SK-N-SH treated with all-trans-retinoic acid at 6 μM for 48 hours (cell line): ENCODE measurements around the gene MAP2K1.

Experiments
- ATAC-seq: fragments of 200-7000 bp; cut with Tn5 transposase; 3 replicates; pipeline ENCODE4 v1.9.1; 2020; ENCODE audit warnings: mild to moderate bottlenecking, moderate library complexity
- ARNTL ChIP-seq: fragments of 450-650 bp; formaldehyde crosslinking; IDR thresholded peaks from 2 replicates; pipeline ENCODE4 v1.5.0; 2020; ENCODE audit warnings: low read depth, mild to moderate bottlenecking, moderate library complexity, borderline replicate concordance
- BACH2 ChIP-seq: fragments of 250-450 bp; sonication (Bioruptor Pico); IDR thresholded peaks from 2 replicates; pipeline ENCODE4 v1.9.0; 2021; ENCODE audit warnings: mild to moderate bottlenecking, borderline replicate concordance
- CSDC2 ChIP-seq: fragments of 250-450 bp; sonication (Bioruptor Pico); IDR thresholded peaks from 2 replicates; pipeline ENCODE4 v1.5.0; 2020; ENCODE audit warnings: mild to moderate bottlenecking, moderate library complexity
- ESRRG ChIP-seq: fragments of 250-450 bp; sonication (Bioruptor Pico); IDR thresholded peaks from 2 replicates; pipeline ENCODE4 v1.6.1; 2021; ENCODE audit warnings: mild to moderate bottlenecking
- GLIS3 ChIP-seq: fragments of 250-450 bp; sonication (Bioruptor Pico); IDR thresholded peaks from 2 replicates; pipeline ENCODE4 v1.5.0; 2020; ENCODE audit warnings: mild to moderate bottlenecking, moderate library complexity
- ISL1 ChIP-seq: fragments of 250-450 bp; sonication (Bioruptor Pico); IDR thresholded peaks from 2 replicates; pipeline ENCODE4 v2.1.2; 2022; ENCODE audit warnings: mild to moderate bottlenecking, moderate library complexity
- OSR1 ChIP-seq: fragments of 250-450 bp; sonication (Bioruptor Pico); IDR thresholded peaks from 2 replicates; pipeline ENCODE4 v1.8.0; 2022; ENCODE audit warnings: moderate library complexity, mild to moderate bottlenecking, inconsistent platforms
- PPARA ChIP-seq: fragments of 250-450 bp; sonication (Bioruptor Pico); IDR thresholded peaks from 2 replicates; pipeline ENCODE4 v1.5.0; 2020; ENCODE audit warnings: mild to moderate bottlenecking, borderline replicate concordance
- TCF4 ChIP-seq: fragments of 250-450 bp; sonication (Bioruptor Pico); IDR thresholded peaks from 2 replicates; pipeline ENCODE4 v1.8.0; 2021; ENCODE audit warnings: mild to moderate bottlenecking, moderate library complexity, borderline replicate concordance
- TOX ChIP-seq: fragments of 250-450 bp; sonication (Bioruptor Pico); IDR thresholded peaks from 2 replicates; pipeline ENCODE4 v1.8.0; 2021; ENCODE audit warnings: mild to moderate bottlenecking, moderate library complexity, borderline replicate concordance
- ZFP30 ChIP-seq: fragments of 450-650 bp; formaldehyde crosslinking; IDR thresholded peaks from 2 replicates; pipeline ENCODE4 v1.5.0; 2022; ENCODE audit warnings: mild to moderate bottlenecking, moderate library complexity
- ZNF565 ChIP-seq: fragments of 450-650 bp; formaldehyde crosslinking; conservative IDR thresholded peaks from 2 replicates; pipeline ENCODE4 v1.5.0; 2020; ENCODE audit warnings: low read depth, mild to moderate bottlenecking, moderate library complexity
- ZNF70 ChIP-seq: fragments of 450-650 bp; formaldehyde crosslinking; IDR thresholded peaks from 2 replicates; pipeline ENCODE4 v1.5.0; 2020; ENCODE audit warnings: mild to moderate bottlenecking, moderate library complexity
- ZNF8 ChIP-seq: fragments of 450-650 bp; formaldehyde crosslinking; IDR thresholded peaks from 2 replicates; pipeline ENCODE4 v1.5.0; 2020; ENCODE audit warnings: mild to moderate bottlenecking, moderate library complexity
- TF ChIP-seq, protein P1 (sequence below): fragments of 250-450 bp; sonication (Bioruptor Pico); IDR thresholded peaks from 2 replicates; pipeline ENCODE4 v1.8.0; 2020; ENCODE audit warnings: mild to moderate bottlenecking, moderate library complexity, borderline replicate concordance
- TF ChIP-seq, protein P2 (sequence below): fragments of 250-450 bp; sonication (Bioruptor Pico); IDR thresholded peaks from 2 replicates; pipeline ENCODE4 v1.5.1; 2020; ENCODE audit warnings: low read depth, mild to moderate bottlenecking, moderate library complexity
- TF ChIP-seq, protein P3 (sequence below): fragments of 250-450 bp; sonication (Bioruptor Pico); IDR thresholded peaks from 2 replicates; pipeline ENCODE4 v1.5.1; 2021; ENCODE audit warnings: mild to moderate bottlenecking, moderate library complexity
- TF ChIP-seq, protein P4 (sequence below): fragments of 250-450 bp; sonication (Bioruptor Pico); IDR thresholded peaks from 2 replicates; pipeline ENCODE4 v1.8.0; 2021; ENCODE audit warnings: low read depth, mild to moderate bottlenecking, moderate library complexity, borderline replicate concordance

Gene MAP2K1

DNA sequence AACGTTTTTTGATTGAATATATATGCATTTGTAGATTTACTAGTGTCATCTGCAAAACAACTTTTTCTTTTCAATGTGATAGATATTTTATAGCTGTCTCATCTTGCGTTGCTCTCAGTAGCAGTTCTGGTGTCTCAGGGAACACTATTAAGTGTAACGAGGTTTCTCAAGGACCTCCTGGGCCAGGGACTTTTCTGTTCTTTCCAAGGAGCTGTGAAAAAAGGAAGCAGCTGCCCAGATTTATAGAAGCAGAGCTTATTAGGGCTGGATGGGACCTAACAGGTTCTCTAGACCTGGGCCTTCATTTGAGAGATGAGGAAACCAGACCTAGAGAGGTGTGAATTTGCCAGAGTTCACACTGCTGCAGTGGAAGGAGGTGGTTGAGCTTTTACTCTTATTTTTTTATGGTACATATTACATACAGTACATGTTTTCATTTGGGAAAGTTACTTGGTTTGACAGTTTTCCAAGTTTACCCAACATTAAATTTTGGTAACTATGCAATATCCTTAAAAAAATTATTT, 16.1 kb downstream of the MAP2K1 start (continued):
- TF ChIP-seq, protein P1, sequence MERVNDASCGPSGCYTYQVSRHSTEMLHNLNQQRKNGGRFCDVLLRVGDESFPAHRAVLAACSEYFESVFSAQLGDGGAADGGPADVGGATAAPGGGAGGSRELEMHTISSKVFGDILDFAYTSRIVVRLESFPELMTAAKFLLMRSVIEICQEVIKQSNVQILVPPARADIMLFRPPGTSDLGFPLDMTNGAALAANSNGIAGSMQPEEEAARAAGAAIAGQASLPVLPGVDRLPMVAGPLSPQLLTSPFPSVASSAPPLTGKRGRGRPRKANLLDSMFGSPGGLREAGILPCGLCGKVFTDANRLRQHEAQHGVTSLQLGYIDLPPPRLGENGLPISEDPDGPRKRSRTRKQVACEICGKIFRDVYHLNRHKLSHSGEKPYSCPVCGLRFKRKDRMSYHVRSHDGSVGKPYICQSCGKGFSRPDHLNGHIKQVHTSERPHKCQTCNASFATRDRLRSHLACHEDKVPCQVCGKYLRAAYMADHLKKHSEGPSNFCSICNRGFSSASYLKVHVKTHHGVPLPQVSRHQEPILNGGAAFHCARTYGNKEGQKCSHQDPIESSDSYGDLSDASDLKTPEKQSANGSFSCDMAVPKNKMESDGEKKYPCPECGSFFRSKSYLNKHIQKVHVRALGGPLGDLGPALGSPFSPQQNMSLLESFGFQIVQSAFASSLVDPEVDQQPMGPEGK: no peak
- TF ChIP-seq, protein P2, sequence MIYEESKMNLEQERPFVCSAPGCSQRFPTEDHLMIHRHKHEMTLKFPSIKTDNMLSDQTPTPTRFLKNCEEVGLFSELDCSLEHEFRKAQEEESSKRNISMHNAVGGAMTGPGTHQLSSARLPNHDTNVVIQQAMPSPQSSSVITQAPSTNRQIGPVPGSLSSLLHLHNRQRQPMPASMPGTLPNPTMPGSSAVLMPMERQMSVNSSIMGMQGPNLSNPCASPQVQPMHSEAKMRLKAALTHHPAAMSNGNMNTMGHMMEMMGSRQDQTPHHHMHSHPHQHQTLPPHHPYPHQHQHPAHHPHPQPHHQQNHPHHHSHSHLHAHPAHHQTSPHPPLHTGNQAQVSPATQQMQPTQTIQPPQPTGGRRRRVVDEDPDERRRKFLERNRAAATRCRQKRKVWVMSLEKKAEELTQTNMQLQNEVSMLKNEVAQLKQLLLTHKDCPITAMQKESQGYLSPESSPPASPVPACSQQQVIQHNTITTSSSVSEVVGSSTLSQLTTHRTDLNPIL (CRISPR knock-in tag): no peak
- TF ChIP-seq ISL1 (no peak), BACH2 (CRISPR knock-in tag) (no peak), ZNF565 (CRISPR knock-in tag) (no peak), TOX (CRISPR knock-in tag) (no peak)
- TF ChIP-seq, all 23 proteins: peak for 0

DNA sequence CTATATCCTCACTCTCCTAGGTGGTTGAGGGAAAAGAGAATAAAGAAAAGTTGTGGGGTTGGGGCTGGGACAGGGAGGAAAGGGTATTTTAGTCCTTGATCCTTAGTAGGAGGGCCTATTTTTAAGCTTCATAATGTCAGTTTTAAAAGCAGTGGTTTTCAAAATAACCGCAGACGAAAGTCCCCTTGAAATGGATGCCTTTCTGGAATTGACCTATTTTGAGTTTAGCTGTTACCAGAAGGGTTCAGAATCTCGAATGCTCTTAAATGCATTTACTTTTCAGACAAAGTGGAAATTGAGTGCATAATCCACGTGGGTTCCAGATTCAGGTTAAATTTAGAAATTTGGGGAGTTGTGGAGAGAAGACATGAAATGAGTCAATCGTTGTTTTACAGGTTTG, 16.6 kb downstream of the MAP2K1 start:
- TF ChIP-seq GLIS3 (CRISPR knock-in tag) (no peak), ARNTL (CRISPR knock-in tag) (no peak)
- ATAC-seq: no peak

DNA sequence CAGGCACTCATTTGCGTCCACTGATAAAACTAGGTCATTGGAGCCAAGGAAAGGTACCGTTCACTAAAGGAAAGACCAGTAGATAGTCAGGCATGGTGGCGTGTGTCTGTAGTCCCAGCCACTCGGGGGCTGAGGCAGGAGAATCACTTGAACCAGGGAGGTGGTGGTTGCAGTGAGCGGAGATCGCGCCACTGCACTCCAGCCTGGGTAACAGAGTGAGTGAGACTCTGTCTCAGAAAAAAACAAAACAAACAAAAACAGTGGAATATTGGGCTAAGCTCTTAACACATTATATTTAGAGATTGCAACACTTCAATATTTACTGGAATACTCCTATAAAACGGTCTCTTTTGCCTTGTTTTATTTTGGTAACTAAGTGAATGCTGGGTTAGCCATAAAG, 17.4 kb downstream of the MAP2K1 start:
- TF ChIP-seq TCF4 (no peak), OSR1 (CRISPR knock-in tag) (no peak), CSDC2 (CRISPR knock-in tag) (no peak), ZNF70 (CRISPR knock-in tag) (no peak), BACH2 (CRISPR knock-in tag) (no peak), ZNF8 (CRISPR knock-in tag) (no peak), ZNF565 (CRISPR knock-in tag) (no peak), PPARA (CRISPR knock-in tag) (no peak), ISL1 (no peak)
- TF ChIP-seq, protein P1: no peak
- no peak for ATAC-seq

DNA sequence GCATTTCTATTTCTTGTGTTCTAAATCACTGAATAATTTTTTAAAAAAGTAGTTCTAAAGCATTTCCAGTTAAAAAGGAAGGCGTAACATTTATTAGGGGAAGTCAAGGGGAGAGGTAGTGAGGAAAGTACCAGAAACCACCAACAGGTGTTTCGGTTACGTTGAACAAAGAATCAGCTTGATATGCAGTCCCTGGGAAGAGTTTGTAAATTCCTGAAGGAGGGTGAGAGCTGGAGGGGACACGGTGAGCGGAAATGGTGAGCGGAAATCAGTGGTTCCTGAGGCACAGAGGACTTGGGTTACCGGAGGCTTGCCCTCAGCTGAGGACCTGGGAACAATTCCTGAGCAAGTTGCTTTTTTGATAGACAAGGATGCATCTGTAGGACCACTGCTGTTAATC, 17.8 kb downstream of the MAP2K1 start:
- TF ChIP-seq, protein P3, sequence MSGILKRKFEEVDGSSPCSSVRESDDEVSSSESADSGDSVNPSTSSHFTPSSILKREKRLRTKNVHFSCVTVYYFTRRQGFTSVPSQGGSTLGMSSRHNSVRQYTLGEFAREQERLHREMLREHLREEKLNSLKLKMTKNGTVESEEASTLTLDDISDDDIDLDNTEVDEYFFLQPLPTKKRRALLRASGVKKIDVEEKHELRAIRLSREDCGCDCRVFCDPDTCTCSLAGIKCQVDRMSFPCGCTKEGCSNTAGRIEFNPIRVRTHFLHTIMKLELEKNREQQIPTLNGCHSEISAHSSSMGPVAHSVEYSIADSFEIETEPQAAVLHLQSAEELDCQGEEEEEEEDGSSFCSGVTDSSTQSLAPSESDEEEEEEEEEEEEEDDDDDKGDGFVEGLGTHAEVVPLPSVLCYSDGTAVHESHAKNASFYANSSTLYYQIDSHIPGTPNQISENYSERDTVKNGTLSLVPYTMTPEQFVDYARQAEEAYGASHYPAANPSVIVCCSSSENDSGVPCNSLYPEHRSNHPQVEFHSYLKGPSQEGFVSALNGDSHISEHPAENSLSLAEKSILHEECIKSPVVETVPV (CRISPR knock-in tag): no peak
- TF ChIP-seq ISL1 (no peak), PPARA (CRISPR knock-in tag) (no peak), BACH2 (CRISPR knock-in tag) (no peak), ZNF565 (CRISPR knock-in tag) (no peak), ZFP30 (CRISPR knock-in tag) (no peak), TCF4 (no peak), ZNF8 (CRISPR knock-in tag) (no peak), ESRRG (CRISPR knock-in tag) (no peak)
- TF ChIP-seq, protein P2 (CRISPR knock-in tag): no peak
- TF ChIP-seq, protein P4, sequence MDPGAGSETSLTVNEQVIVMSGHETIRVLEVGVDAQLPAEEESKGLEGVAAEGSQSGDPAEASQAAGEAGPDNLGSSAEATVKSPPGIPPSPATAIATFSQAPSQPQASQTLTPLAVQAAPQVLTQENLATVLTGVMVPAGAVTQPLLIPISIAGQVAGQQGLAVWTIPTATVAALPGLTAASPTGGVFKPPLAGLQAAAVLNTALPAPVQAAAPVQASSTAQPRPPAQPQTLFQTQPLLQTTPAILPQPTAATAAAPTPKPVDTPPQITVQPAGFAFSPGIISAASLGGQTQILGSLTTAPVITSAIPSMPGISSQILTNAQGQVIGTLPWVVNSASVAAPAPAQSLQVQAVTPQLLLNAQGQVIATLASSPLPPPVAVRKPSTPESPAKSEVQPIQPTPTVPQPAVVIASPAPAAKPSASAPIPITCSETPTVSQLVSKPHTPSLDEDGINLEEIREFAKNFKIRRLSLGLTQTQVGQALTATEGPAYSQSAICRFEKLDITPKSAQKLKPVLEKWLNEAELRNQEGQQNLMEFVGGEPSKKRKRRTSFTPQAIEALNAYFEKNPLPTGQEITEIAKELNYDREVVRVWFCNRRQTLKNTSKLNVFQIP (CRISPR knock-in tag): no peak
- TF ChIP-seq, all 23 proteins: peak for 0
- no peak for ATAC-seq
